ENCODE results near the gene ETNK1. TPM values are rescaled to one million over a fixed set of nuclear protein-coding genes. Genes with fewer than 3 reads are reported as not detected.

The ETNK1 gene
- total RNA-seq, 1 donor: 53.6 TPM

- DNase-seq (ENCODE audit: low read depth in 2 of 3, low spot score in 2 of 3): peak in 2 of 3 donors; percentile 22 to 60
Measured at GRCh38 chr12:22631863-22632463, 7.0 kb downstream of the ETNK1 start.

- no peak for DNase-seq (ENCODE audit: low read depth in 2 of 3, low spot score in 2 of 3)
Measured at GRCh38 chr12:22634883-22635282, 9.9 kb downstream of the ETNK1 start.

DNA sequence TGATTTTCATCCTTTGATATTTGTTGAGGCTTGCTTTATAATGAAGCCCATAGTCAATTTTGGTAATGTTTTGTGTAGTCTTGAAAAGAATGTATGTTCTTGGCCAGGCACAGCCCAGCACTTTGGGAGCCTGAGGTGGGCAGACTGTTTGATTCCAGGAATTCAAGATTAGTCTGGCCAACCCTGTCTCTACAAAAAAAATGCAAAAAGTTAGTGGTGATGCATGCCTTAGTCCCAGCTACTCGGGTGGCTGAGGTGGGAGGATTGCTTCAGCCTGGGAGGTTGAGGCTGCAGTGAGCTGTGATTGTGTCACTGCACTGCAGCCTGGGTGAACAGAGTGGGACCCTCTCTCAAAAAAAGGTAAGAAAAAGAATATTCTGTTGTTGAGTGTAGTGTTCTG is 10.8 kb downstream of the ETNK1 start:
- no peak for DNase-seq (ENCODE audit: low read depth in 2 of 3, low spot score in 2 of 3)

DNA sequence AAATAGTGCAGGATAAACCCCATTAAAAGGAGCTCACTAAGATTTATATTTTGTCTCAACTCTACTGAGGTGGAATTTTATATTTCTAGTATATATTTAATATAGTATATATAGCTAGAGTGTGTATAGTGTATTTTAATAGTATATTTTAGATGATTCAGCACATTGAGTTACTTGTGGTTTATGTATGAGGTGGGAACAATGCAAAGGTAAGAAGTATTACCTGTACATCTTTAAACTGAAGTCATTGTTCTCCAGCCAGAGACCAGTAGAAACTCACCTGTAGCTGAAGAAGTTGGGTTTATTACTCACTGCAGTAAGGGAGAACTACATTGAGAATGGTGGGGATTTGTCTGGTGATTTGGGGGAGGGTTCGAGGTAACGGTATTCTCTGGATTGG is 15.9 kb downstream of the ETNK1 start:
- DNase-seq (ENCODE audit: low read depth in 2 of 3, low spot score in 2 of 3): no peak

DNA sequence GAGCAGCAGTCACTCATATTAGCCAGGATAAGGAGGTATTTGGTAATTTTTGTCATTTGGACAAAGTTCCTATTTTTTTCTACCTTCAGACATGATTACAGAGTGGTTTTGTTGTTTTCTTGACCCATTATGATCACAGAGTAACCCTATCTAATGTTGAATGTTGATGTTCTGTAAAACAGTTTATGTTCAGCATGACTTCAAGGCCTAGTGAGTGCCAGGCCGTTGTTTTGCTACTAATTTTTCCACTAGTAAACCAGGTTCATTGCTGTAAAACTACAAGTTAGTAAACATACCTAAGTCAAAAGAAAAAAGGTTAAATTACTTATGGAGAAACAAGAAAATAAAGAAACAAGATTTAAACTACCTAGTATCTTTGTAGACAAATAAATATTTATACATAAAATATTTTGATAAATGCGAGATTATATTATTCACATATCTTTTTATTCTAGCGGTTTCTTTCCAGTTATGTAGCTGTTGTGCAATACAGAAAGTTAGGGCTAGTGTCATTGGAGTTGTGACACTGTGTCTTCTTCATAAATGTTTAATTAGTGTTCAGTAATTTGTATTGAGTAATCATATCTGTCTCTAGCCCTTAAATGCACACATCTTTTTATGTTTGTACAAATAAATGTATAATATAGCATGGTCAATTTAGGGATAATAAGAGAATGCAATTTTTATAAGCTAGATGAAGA is 16.5 kb downstream of the ETNK1 start:
- no peak for DNase-seq (ENCODE audit: low read depth in 2 of 3, low spot score in 2 of 3)

DNA sequence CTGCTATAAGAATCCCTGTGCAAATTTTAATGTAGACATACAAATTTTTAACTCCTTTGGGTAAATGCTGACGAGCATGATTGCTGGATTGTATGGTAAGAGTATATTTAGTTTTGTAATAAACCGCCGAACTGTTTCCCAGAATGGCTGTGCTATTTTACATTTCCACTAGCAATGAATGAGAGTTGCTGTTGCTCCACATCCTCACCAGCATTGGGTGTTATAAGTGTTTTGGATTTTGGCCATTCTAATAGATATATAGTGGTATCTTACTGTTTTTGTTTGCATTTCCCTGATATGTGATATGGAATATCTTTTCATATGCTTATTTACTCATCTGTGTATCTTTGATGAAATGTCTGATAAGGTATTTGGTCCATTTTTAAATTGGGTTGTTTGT is 23.7 kb downstream of the ETNK1 start:
- DNase-seq (ENCODE audit: low read depth in 2 of 3, low spot score in 2 of 3): no peak

DNA sequence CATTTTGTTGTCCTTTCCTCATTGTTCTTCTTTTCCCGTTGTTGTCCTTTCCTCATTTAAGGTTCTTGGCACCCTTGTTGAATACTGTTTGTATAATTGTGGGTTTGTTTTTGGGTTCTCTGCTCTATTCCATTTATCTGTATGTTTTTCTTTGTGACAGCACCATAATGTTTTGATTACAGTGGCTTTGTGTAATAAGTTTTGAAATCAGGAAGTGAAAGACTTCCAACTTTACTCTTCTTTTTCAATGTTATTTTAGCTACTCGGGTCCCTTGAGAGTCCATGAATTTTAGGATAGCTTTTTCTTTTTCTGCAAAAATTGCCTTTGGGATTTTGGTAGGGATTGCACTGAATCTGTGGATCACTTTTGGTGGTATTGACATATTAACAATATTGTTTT is 28.1 kb downstream of the ETNK1 start:
- no peak for DNase-seq (ENCODE audit: low read depth in 2 of 3, low spot score in 2 of 3)

GRCh38 chr12:22653791-22654190 is 28.8 kb downstream of the ETNK1 start:
- no peak for DNase-seq (ENCODE audit: low read depth in 2 of 3, low spot score in 2 of 3)

DNA sequence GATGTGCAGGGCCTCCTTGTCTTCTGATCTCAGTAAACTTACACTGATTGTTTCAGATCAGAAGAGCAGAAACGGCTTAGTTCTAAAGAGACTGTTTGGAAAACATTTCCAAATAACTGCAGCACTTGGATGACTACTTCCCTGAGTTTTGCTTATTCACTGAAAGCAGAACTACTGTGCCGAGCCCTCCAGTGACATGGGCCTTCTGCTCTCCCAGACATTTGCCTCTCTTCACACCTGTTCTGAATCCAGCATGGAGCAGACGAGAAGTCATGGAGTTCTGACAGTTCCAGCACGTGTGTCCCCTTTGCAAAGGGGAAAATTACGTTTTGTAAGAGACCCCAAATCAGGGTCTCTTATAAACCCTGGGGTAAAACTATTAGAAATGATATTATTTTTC is 31.4 kb downstream of the ETNK1 start:
- DNase-seq (ENCODE audit: low read depth in 2 of 3, low spot score in 2 of 3): no peak

- DNase-seq (ENCODE audit: low read depth in 2 of 3, low spot score in 2 of 3): no peak
Measured at GRCh38 chr12:22656831-22657230, 31.9 kb downstream of the ETNK1 start.

GRCh38 chr12:22657538-22657937 is 32.6 kb downstream of the ETNK1 start:
- DNase-seq (ENCODE audit: low read depth in 2 of 3, low spot score in 2 of 3): no peak

GRCh38 chr12:22658214-22658613 is 33.2 kb downstream of the ETNK1 start:
- DNase-seq (ENCODE audit: low read depth in 2 of 3, low spot score in 2 of 3): no peak

GRCh38 chr12:22662356-22662755 is 37.4 kb downstream of the ETNK1 start:
- DNase-seq (ENCODE audit: low read depth in 2 of 3, low spot score in 2 of 3): no peak

GRCh38 chr12:22665476-22665875 is 40.5 kb downstream of the ETNK1 start:
- no peak for DNase-seq (ENCODE audit: low read depth in 2 of 3, low spot score in 2 of 3)

DNA sequence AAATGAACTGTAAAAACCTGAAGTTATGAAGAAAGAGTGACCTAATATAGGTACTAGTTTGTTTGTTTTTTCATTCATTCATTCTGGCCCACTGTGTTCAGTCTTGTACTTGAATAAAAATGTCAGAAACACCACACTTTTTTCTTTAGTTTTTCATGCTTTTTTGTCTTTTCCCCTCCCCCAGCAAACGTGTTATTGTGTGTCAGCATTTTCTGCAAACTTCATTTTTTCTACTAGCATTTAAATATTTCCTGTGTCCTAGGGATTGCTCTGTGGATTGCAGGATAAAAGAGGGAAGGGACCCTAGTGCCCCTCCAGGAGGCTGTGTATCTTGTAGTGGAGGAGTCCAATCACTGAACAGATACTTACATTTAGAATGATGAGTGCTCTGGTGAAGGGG is 42.2 kb downstream of the ETNK1 start:
- DNase-seq (ENCODE audit: low read depth in 2 of 3, low spot score in 2 of 3): no peak

DNA sequence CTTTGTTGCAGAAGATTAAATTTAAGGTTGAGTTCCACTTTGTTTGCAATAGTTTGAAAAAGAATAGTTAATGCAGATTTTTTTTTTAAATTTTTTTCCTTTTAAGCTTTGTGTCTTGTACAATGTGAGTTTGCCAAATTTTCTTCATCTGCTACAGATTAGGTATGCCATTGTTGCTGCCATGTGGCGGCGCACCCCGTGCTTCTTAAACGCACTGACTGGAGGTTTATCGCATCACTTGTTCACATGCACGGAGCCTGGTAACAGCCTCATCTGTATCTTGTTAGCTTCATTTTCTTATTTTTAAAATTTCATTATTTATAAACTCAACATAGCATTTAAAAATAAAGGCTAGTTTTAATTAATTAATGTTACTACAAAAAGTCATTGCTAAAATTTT is 43.5 kb downstream of the ETNK1 start:
- DNase-seq (ENCODE audit: low read depth in 2 of 3, low spot score in 2 of 3): no peak

- peak in 2 of 3 donors; percentile 7 to 25 for DNase-seq (ENCODE audit: low read depth in 2 of 3, low spot score in 2 of 3)
Measured at GRCh38 chr12:22670762-22671161, 45.8 kb downstream of the ETNK1 start.

DNA sequence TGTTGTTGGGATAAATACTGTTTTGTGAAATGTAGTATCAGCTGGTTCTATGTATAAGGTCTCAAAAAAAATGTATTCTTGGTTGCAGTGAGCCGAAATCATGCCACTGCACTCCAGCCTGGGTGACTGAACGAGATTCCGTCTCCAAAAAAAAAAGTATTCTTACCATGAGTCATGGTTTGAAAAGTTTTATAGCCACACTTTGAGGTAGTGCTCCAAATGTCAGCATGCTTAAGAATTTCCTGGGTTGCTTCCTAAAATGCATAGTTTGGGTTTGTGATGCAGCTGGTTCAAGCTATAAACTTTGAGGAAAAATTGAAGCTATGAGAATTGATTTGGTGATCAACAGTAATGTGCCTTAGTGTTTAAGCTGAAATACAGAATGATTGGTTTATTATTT is 48.0 kb downstream of the ETNK1 start:
- DNase-seq (ENCODE audit: low read depth in 2 of 3, low spot score in 2 of 3): no peak

DNA sequence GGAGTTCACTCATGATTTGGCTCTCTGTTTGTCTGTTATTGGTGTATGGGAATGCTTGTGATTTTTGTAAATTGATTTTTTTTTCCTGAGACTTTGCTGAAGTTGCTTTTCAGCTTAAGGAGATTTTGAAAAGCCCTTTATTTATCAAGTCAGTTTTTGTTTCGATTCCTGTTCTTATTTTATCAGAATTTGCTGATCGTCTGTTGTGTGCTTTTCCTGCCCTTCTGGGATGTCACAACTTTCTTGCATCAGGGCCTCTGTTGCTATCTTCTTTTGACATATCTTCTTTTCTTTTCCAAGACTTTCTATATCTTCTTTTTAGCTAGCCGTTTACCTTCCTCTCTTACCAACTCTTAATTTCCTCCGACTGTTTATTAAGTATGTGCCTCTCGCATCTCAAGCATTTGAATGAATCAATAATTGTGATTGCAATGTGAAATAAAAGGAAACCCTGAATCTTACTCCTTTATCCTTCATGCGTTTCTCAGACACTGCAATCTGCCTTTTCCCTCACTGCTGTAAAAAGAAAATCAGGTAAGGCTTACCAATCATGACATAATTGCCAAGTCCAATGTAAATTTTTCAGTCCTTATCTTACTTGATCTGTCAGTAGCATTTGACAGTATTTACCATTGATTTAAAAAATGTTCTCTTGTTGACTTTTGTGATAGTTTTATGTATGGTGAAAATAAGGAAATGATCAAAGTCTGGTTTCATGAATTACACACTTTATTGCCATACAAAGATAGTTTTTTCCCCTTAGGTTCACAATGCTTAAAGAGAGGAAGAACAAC is 53.0 kb downstream of the ETNK1 start:
- DNase-seq (ENCODE audit: low read depth in 2 of 3, low spot score in 2 of 3): no peak

DNA sequence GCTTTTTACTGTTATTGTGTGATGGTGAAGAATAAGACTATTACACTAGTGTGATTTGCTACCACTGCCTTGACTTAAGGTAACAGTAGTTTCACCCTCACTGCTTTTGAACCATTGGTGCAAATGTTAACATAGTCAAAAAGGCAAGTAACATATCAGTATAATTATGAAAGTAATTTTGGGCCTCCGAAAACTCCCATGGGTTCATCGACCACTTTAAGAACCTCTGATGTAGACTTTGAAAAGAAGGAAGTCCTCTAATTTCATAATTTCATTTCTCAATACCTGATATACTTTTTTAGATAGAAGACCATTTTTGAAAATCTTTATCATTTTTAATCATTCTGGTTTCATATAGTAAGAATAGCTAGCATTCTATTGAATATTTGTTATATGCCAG is 57.7 kb downstream of the ETNK1 start:
- DNase-seq (ENCODE audit: low read depth in 2 of 3, low spot score in 2 of 3): no peak

DNA sequence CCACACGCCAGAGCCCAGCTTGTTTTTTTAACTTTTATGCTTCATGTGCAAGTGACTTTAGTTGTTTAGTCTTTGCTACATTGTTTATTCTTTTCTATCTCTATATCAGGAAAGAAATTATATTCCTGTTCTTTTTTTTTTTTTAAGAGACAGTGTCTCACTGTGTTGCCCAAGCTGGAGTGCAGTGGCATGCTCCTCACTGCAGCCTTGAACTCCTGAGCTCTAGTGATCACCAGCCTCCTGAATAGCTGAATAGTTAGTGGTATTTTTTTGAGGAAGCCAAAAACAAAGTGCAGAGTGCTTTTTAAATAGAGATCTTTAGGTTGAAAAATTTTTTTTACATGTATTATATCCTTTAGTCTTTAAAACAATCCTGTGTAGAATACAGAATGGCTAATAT is 58.2 kb downstream of the ETNK1 start:
- no peak for DNase-seq (ENCODE audit: low read depth in 2 of 3, low spot score in 2 of 3)

Measured in hematopoietic multipotent progenitor cell (in vitro differentiated cells).